OCI-LY3 (cell line): ENCODE measurements around the gene PSMB1.

Experiments
- CTCF ChIP-seq: fragments of 200-600, 300-600 bp; sonication (generic); IDR thresholded peaks from 2 replicates; pipeline ENCODE4 v1.5.1; 2014; ENCODE audit warnings: antibody characterized with exemption, low read length, low read depth
- EZH2phosphoT487 ChIP-seq: fragments of 200-600 bp; shearing (Covaris generic); IDR thresholded peaks from 2 replicates; pipeline ENCODE4 v1.6.1; 2018; ENCODE audit warnings: antibody characterized with exemption, mixed run types, low read depth

GRCh38 chr6:170506446-170506845, 46.7 kb downstream of the PSMB1 start:
- no peak for TF ChIP-seq CTCF
- TF ChIP-seq EZH2phosphoT487: no peak
